Endometrial microvascular endothelial cells (primary cell): ENCODE measurements around the gene SPAST. TPM values are rescaled to one million over a fixed set of nuclear protein-coding genes. Genes with fewer than 3 reads are reported as not detected.

Experiments
- total RNA-seq: library from RNA; depleted of rRNA; stranded (reverse); fragments of >200 nt; gene quantifications from one replicate; pipeline ENCODE4 v1.2.3, GENCODE V29; 2015; ENCODE audit errors: inconsistent ontology term

SPAST gene
- total RNA-seq, 1 donor from 2014 or later, result 16.4 TPM

Other genes starting within 250 kb of the SPAST start
- 77.0 TPM for gene MEMO1, start 52.5 kb upstream of the SPAST start, total RNA-seq
- 102 TPM for gene DPY30, start 23.8 kb upstream of the SPAST start, total RNA-seq
- 21.1 TPM for gene SLC30A6, start 102.3 kb downstream of the SPAST start, total RNA-seq
- not detected for gene NLRC4, start 201.3 kb downstream of the SPAST start, total RNA-seq
- gene YIPF4, start 214.3 kb downstream of the SPAST start, total RNA-seq, result 25.8 TPM